Activated CD4-positive, alpha-beta T cell treated with anti-CD3 and anti-CD28 coated beads for 24 hours (primary cell): ENCODE results near the gene ZMIZ1.

Experiments used
- DNase-seq, 2 donors: peaks; one replicate each; pipeline ENCODE4 v3.0.0-alpha.2; 2020; ENCODE audit warnings: low read depth in 2 of 2

The ZMIZ1 gene

DNA sequence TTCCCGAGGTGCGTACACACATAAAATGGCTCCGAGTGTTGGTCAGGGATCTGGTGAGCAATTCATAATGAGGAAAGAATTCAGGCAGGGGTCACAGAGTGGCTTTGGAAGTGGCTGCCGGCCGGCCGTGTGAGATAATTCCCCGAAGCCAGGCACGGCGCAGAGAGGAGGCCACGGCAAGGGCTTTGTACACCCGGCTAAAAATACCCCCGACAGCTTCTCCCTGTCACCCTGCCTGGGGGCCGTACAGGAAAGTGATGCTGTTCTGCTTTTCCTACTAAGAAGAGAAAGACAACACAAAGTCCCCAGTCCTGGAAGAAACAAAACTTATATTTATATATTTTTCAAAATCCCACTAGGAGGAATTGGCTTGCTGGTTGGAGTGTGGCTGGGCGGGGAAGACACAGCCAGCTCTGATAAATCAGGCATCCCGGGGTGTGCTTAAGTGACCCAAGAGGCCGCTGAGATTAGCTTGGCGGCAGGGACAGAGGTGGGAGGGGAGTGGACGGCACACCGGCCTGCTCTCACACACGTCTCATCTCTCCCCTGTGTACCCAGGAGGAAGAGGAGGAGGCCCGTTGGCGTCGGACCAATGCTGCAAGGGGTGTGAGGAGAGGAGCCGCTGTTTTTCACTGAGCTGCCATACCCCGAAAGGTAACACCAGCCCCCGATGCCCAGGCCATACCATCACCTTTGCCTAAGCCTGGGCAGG lies 70.5 kb downstream of the ZMIZ1 start:
- DNase-seq, result no peak

DNA sequence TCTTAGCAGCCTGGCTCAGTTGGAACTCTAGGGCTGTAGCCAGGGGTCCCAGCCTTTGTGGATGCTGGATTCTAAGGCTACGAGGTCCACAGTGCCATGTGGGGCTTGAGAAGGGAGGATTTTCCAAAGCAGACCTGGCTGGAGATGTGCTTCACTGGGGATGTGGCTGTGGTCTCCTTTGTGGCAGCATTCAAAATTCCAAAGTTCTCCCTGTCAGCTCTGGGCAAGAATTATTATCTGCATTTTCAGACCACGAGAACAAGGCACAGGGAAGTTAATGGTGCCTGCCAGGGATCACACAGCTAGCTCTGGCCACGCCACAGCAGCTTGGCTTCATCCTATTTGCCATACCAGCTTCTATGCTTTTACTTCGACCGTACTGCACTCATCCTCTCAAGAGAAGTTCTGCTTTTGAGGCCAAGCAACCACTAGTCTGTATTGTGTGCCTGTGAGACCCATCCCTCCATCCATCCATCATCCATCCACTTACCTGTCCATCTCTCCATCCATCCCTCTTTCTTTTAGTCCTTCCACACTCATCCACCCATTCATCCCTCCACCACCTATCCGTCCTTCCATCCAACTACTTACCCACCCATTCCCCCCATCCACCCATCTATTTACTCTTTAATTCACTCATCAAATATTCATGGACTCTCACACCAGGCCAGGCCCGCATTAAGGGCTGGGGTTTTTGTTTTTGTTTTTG lies 71.5 kb downstream of the ZMIZ1 start:
- DNase-seq, result no peak

GRCh38 chr10:79140855-79141254 lies 72.1 kb downstream of the ZMIZ1 start:
- DNase-seq, result no peak

DNA sequence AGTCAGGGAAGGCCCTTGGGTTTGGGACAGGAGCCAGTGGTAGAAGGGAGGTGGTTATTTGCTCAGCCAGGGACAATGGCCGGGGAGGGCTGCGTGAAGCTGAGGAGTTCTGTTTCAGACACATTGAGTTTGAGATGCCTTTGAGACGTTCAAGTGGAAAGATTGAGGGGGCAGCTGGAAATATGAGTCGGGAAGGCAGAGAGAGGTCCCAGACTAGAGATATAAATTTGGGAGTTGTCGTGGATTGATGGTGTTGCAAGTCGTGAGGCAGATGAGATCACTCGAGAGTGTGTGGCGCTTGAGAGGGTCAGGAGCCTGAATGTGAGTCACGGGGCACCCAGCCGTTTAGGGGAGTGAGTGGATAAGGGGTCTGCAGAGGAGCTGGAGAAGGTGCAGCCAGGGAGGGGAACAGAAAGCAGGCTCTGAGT lies 73.3 kb downstream of the ZMIZ1 start:
- DNase-seq, result no peak

GRCh38 chr10:79142522-79143309 lies 74.0 kb downstream of the ZMIZ1 start:
- DNase-seq, result no peak

GRCh38 chr10:79143879-79144278 lies 75.1 kb downstream of the ZMIZ1 start:
- DNase-seq, result no peak

DNA sequence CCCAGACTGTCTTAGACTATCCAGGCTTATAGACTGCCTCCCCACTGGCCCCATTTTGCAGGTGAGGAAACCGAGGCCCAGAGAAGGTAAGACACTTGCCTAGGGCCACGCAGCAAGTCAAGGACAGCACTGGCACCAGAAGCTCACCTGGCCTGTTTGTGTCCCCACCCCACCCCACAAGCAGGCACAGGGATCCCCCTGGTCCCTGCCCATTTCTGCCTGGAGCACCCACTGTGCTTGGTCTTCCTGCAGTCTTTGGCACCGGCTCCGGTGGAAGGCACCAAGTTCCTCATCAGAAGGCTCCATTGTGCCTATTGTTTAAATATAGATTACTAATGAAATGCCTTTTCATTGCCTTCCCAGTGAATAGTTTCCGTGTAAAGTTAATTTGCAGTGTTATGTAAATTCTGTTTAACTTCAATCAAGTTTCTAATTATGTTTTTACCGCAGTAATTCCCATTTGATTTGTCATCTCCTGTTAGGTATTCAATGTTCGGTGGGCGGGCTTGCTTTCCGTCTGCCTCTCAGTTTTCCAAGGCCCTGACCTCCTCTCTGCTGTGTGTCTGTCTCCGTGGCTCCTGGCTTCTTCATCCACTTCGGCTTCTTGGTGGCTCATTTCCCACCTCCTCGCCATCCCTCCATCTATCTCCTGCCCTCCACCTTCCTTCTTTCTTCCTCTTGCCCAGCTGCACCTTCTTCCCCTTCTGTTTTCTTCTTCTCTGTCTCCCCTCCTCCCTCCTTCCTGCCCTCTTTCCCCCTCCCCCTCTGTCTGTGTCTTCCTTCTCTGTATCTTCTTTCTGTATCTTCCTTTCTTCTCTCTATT lies 75.8 kb downstream of the ZMIZ1 start:
- DNase-seq, result no peak

GRCh38 chr10:79145174-79145483 lies 76.4 kb downstream of the ZMIZ1 start:
- DNase-seq, result no peak

- DNase-seq, result no peak
Observed at GRCh38 chr10:79145517-79146470, 77.0 kb downstream of the ZMIZ1 start.

DNA sequence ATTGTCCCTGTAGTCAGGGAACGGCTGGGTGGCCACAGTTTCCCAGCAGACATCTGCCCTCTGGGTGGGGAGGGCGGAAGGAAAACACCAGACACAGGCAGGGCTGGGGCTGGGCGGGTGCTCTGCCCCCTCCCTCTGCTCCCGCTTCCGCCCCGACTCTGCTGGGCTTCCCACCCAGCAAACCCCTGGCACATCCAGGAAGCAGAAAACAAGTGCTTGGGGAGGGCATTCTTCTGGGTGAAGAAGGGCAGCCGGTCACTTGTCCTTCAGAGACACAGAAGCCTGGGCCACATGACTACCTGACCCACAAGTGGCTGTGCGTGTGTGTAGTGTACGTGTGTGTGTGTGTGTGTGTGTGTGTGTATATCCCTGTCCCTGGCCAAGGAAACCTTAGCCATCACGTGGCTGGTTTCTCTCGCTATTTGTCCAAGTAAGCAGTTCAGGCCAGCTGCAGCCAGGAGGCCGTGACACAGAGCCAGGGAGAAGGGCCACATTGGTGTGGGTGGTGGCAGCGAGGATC lies 77.9 kb downstream of the ZMIZ1 start:
- no peak for DNase-seq

DNA sequence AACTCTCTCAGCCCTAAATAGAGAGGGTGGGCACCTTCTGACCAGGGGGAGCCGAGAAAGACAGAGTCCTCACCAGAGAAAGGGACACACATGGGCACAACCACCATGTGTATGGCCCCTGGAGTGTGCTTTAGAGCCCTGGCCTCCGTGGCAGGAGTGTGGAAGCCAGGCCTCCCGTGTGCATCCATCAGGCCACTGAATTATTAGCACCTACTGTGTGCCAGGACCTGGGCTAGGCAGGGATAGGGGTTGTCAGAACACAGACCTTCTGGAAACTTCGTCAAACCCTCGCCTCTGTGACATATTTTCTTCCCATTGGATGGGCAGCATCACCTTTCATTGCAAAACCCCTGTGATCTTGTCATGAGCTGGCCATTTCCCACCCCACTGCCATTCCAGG lies 78.5 kb downstream of the ZMIZ1 start:
- DNase-seq, result no peak

GRCh38 chr10:79147796-79148451 lies 79.2 kb downstream of the ZMIZ1 start:
- DNase-seq, result no peak

GRCh38 chr10:79148452-79149344 lies 79.9 kb downstream of the ZMIZ1 start:
- DNase-seq, result no peak

GRCh38 chr10:79149345-79149661 lies 80.5 kb downstream of the ZMIZ1 start:
- no peak for DNase-seq

DNA sequence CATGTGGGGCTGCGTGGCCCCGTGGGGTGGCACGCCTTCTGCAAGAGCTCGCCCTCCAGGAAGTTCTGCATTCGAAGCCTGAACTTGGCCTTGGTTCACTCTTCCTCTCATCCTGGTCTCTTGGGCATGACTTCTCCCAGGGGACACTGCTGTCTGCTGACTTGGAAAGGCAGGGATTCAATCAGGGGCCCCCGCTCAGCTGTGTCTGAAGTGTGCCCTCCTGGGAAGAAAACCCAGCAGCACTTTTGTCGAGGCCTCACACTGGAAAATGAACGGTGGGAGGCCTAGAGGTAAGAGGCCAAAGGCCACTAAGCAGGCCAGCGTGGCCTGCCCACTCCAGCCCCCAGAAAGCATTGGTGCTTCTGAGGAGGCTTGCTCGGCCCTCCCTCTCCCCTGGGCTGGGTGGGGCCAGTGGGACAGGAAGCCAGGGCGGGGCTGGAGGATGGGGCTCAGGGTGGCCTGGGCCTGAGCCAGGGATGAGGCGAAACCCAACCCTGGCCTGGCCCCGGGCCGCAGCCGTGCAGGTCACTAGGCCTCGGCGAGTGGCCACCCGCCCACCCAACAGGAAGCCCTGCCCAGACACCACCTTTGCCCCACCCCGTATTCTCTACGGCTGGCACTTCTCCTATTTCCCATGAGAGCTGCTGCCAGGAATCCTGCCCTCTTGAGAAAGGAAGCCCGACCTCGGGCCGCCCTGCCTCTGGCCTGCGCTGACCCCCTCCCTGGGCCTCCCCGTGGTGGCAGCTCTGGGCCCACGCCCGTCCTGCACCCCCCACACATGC lies 81.1 kb downstream of the ZMIZ1 start:
- DNase-seq, result peak in 1 of 2 donors; percentile 28

GRCh38 chr10:79150444-79150754 lies 81.6 kb downstream of the ZMIZ1 start:
- no peak for DNase-seq

GRCh38 chr10:79152423-79152817 lies 83.7 kb downstream of the ZMIZ1 start:
- DNase-seq, result no peak

GRCh38 chr10:79153745-79154144 lies 85.0 kb downstream of the ZMIZ1 start:
- no peak for DNase-seq
